Measurements from ENCODE around the gene SGCE. TPM values are rescaled to one million over a fixed set of nuclear protein-coding genes. Genes with fewer than 3 reads are reported as not detected.

The SGCE gene
- total and polyA plus RNA-seq, 9 of the 15 experiments (the other 6 are each of a cell fraction or from before 2014, with no cell fraction given) = 0.09 to 0.46 (median 0.28) TPM; not detected in 5

GRCh38 chr7:94577357-94577756 is 78.6 kb downstream of the SGCE start:
- TF ChIP-seq ZNF253 (CRISPR knock-in tag; conservative IDR thresholded peaks at IDR 0.05) = no peak
- H3K36me3 ChIP-seq (ENCODE audit: control insufficient read depth, insufficient read depth, low read length) = no peaks in the 10 kb centered on the region
- no peaks in the 10 kb centered on the region for H3K4me1 ChIP-seq (replicated peaks in 1 of 2; ENCODE audit: control insufficient read depth in 2 of 2, insufficient read depth in 2 of 2, low read length in 2 of 2)
- CTCF ChIA-PET (ENCODE audit: low intra/inter-chr PET ratio) = no interaction called here
- ATAC-seq (no peak), FAIRE-seq (no peak), DNase-seq (ENCODE audit: extremely low read depth in 1 of 4, low spot score in 3 of 4) (no peak)
- H2AFZ ChIP-seq (ENCODE audit: low read depth, low read length) = no peak overlapping the region
- H3K9ac ChIP-seq (ENCODE audit: insufficient read depth in 1 of 2, low read depth in 2 of 2, low read length in 2 of 2) = no peak overlapping the region
- H3K27me3 ChIP-seq (ENCODE audit: control insufficient read depth in 2 of 2, insufficient read depth in 2 of 2, low read length in 2 of 2) = no peaks in the 10 kb centered on the region
- H3K79me2 ChIP-seq (ENCODE audit: control insufficient read depth, insufficient read depth, low read length) = no peaks in the 10 kb centered on the region
- no peaks in the 10 kb centered on the region for H3K9me1 ChIP-seq (ENCODE audit: control insufficient read depth, insufficient read depth, low read length)
- H3K27ac ChIP-seq (ENCODE audit: extremely low read depth, low read depth, low read length) = no peak overlapping the region
- no peak overlapping the region for H3K4me3 ChIP-seq
- WGBS (ENCODE audit: insufficient coverage, low coverage, missing lambda C conversion rate) = 6% methylated on average over 1 of the region's 1 CpG
- POLR2A ChIA-PET = no interaction called here
- in situ Hi-C loops (cut with MboI) (no loop called here), intact Hi-C loops (cut with micrococcal nuclease) (no loop called here)
- H4K20me1 ChIP-seq (replicated peaks; ENCODE audit: control insufficient read depth, insufficient read depth, low read length) = no peaks in the 10 kb centered on the region
- H3K4me2 ChIP-seq (ENCODE audit: insufficient read depth, low read length) = no peak overlapping the region
- H3K9me3 ChIP-seq (replicated peaks; ENCODE audit: control insufficient read depth, insufficient read depth, low read depth, low read length) = no peaks in the 10 kb centered on the region
- no TSS peak for BruUV-seq (replicated peaks)

GRCh38 chr7:94576316-94576715 is 79.6 kb downstream of the SGCE start:
- CTCF ChIA-PET (ENCODE audit: low intra/inter-chr PET ratio) = no interaction called here
- Histone ChIP-seq H3K36me3 (ENCODE audit: control insufficient read depth, insufficient read depth, low read length) (no peaks in the 10 kb centered on the region), H3K4me3 (no peak overlapping the region), H3K27me3 (ENCODE audit: control insufficient read depth in 2 of 2, insufficient read depth in 2 of 2, low read length in 2 of 2) (no peaks in the 10 kb centered on the region), H2AFZ (ENCODE audit: low read depth, low read length) (no peak overlapping the region), H3K9me1 (ENCODE audit: control insufficient read depth, insufficient read depth, low read length) (no peaks in the 10 kb centered on the region), H3K79me2 (ENCODE audit: control insufficient read depth, insufficient read depth, low read length) (no peaks in the 10 kb centered on the region), H3K27ac (ENCODE audit: extremely low read depth, low read depth, low read length) (no peak overlapping the region), H3K4me2 (ENCODE audit: insufficient read depth, low read length) (no peak overlapping the region), H3K9ac (ENCODE audit: insufficient read depth in 1 of 2, low read depth in 2 of 2, low read length in 2 of 2) (no peak overlapping the region), H3K9me3 (replicated peaks; ENCODE audit: control insufficient read depth, insufficient read depth, low read depth, low read length) (no peaks in the 10 kb centered on the region), H4K20me1 (replicated peaks; ENCODE audit: control insufficient read depth, insufficient read depth, low read length) (no peaks in the 10 kb centered on the region), H3K4me1 (replicated peaks in 1 of 2; ENCODE audit: control insufficient read depth in 2 of 2, insufficient read depth in 2 of 2, low read length in 2 of 2) (no peaks in the 10 kb centered on the region)
- in situ Hi-C loops (cut with MboI) (no loop called here), intact Hi-C loops (cut with micrococcal nuclease) (no loop called here)
- BruUV-seq (replicated peaks) = no TSS peak
- TF ChIP-seq CBFA2T2 (conservative IDR thresholded peaks at IDR 0.05) (no peak), TEAD2 (tag; IDR thresholded peaks at IDR 0.05) (no peak), SETDB1 (IDR thresholded peaks at IDR 0.05; ENCODE audit: low read length) (no peak), ZFPM2 (CRISPR knock-in tag; IDR thresholded peaks at IDR 0.05) (no peak), ZNF408 (CRISPR knock-in tag; IDR thresholded peaks at IDR 0.05; ENCODE audit: low read depth) (no peak), HDAC2 (IDR thresholded peaks at IDR 0.05) (no peak), CEBPZ (IDR thresholded peaks at IDR 0.05; ENCODE audit: borderline replicate concordance, low read depth, low read length) (no peak), HBP1 (CRISPR knock-in tag; IDR thresholded peaks at IDR 0.05) (no peak), NELFE (IDR thresholded peaks at IDR 0.05; ENCODE audit: insufficient read depth, insufficient read length) (no peak)
- 0% methylated on average over 2 of the region's 2 CpGs for WGBS (ENCODE audit: insufficient coverage, low coverage, missing lambda C conversion rate)
- ATAC-seq (no peak), FAIRE-seq (no peak), DNase-seq (ENCODE audit: extremely low read depth in 1 of 4, low spot score in 3 of 4) (no peak)
- POLR2A ChIA-PET = interaction anchor here (0.6 kb wide), 1 partner anchor 446 kb away, joined by 3 read pairs; no protein-coding TSS in a partner anchor
